ENCODE results near the gene HARS1.

GRCh38 chr5:140631036-140631417, 60.1 kb downstream of the HARS1 start:
- TF ChIP-seq, protein P1, sequence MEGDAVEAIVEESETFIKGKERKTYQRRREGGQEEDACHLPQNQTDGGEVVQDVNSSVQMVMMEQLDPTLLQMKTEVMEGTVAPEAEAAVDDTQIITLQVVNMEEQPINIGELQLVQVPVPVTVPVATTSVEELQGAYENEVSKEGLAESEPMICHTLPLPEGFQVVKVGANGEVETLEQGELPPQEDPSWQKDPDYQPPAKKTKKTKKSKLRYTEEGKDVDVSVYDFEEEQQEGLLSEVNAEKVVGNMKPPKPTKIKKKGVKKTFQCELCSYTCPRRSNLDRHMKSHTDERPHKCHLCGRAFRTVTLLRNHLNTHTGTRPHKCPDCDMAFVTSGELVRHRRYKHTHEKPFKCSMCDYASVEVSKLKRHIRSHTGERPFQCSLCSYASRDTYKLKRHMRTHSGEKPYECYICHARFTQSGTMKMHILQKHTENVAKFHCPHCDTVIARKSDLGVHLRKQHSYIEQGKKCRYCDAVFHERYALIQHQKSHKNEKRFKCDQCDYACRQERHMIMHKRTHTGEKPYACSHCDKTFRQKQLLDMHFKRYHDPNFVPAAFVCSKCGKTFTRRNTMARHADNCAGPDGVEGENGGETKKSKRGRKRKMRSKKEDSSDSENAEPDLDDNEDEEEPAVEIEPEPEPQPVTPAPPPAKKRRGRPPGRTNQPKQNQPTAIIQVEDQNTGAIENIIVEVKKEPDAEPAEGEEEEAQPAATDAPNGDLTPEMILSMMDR (IDR thresholded peaks at IDR 0.05): no peak
- TF ChIP-seq POLR2A (IDR thresholded peaks at IDR 0.05): no peak
